BLaER1 (cell line): ENCODE results near the gene NIT1.

Experiments used
- H3K27ac ChIP-seq: shearing (Covaris generic); formaldehyde crosslinking; 2 replicates; pipeline ENCODE4 v1.8.1; 2022
- H3K27me3 ChIP-seq: shearing (Covaris generic); formaldehyde crosslinking; 2 replicates; pipeline ENCODE4 v1.8.1; 2022
- H3K36me3 ChIP-seq: shearing (Covaris generic); formaldehyde crosslinking; 2 replicates; pipeline ENCODE4 v1.8.1; 2022
- H3K4me1 ChIP-seq: shearing (Covaris generic); formaldehyde crosslinking; 2 replicates; pipeline ENCODE4 v1.8.1; 2022
- H3K4me2 ChIP-seq: shearing (Covaris generic); formaldehyde crosslinking; 2 replicates; pipeline ENCODE4 v1.8.1; 2022
- H3K4me3 ChIP-seq: shearing (Covaris generic); formaldehyde crosslinking; 2 replicates; pipeline ENCODE4 v1.8.1; 2022
- H3K9ac ChIP-seq: shearing (Covaris generic); formaldehyde crosslinking; 2 replicates; pipeline ENCODE4 v1.8.1; 2022
- H3K9me3 ChIP-seq: shearing (Covaris generic); formaldehyde crosslinking; 2 replicates; pipeline ENCODE4 v1.8.1; 2022
- H4K20me1 ChIP-seq: shearing (Covaris generic); formaldehyde crosslinking; 2 replicates; pipeline ENCODE4 v1.8.1; 2022
- Cebpa-rat ChIP-seq: shearing (Covaris generic); IDR thresholded peaks from 2 replicates; pipeline ENCODE4 v1.8.1; 2022

Gene NIT1

DNA sequence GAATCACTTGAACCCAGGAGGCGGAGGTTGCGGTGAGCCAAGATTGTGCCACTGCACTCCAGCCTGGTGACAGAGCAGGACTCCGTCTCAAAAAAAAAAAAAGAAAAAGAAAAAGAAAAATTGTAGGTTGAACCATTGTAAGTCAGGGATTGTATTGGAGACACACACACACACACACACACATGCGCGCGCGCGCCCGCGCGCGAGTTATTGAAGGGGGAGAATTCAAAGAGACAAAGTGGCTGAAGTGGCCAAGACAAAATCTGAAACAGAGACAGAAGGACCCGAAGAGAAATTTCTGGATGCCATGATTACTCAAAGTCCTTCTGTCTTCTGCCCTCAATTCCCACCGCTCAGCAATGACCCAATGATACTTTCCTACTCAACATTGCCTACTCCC is 23.4 kb upstream of the NIT1 start:
- Histone ChIP-seq H3K36me3 (peaks cover 8% of the 10 kb centered on the region), H3K4me1 (peaks cover 27% of the 10 kb centered on the region), H3K27ac (no peak overlapping the region), H4K20me1 (peaks cover 11% of the 10 kb centered on the region), H3K4me2 (no peak overlapping the region), H3K9ac (no peak overlapping the region), H3K9me3 (no peaks in the 10 kb centered on the region), H3K4me3 (no peak overlapping the region), H3K27me3 (no peaks in the 10 kb centered on the region)
- no peak for TF ChIP-seq Cebpa-rat

DNA sequence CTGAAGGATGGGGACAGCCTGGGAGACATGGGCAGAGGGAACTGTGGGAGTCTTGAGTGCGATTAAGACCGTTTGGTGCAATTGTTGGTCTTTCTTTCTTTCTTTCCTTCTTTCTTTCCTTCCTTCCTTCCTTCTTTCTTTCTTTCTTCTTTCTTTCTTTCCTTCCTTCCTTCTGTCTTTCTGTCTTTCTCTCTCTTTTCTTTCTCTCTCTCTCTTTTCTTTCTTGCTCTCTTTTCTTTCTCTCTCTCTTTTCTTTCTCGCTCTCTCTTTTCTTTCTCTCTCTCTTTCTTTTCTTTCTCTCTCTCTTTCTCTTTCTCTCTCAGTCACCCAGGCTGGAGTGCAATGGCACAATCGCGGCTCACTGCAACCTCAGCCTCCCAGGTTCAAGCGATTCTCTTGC is 22.7 kb upstream of the NIT1 start:
- Histone ChIP-seq H3K36me3 (peaks cover 16% of the 10 kb centered on the region), H3K9me3 (no peaks in the 10 kb centered on the region), H3K4me3 (no peak overlapping the region), H3K9ac (no peak overlapping the region), H3K27me3 (no peaks in the 10 kb centered on the region), H3K27ac (no peak overlapping the region), H3K4me2 (no peak overlapping the region), H4K20me1 (peaks cover 18% of the 10 kb centered on the region), H3K4me1 (peaks cover 28% of the 10 kb centered on the region)
- no peak for TF ChIP-seq Cebpa-rat

DNA sequence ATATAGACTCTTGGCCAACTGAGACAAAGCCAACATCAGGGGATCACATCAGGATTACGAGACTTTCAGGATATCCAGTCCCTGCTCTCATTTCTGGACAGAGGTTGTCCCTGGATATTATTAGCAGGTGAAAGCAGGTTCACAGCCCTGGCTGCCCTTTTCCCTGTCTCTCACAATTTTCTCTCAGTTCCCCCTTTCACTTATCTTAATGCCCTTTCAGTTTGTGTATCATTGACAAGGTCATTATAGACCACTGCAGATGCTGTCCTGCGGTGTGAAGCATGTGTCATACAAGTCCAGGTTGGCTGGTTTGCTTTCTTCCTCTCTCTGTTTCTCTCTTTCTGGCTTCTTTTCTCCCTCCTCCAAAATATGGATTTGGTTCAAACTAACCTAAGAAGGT is 21.9 kb upstream of the NIT1 start:
- Histone ChIP-seq H3K9ac (no peak overlapping the region; the same call in 1 of the 2 replicates), H3K4me1 (peaks cover 28% of the 10 kb centered on the region), H3K27ac (no peak overlapping the region), H3K9me3 (no peaks in the 10 kb centered on the region), H3K36me3 (peaks cover 24% of the 10 kb centered on the region), H3K4me3 (no peak overlapping the region), H3K4me2 (no peak overlapping the region), H4K20me1 (peaks cover 26% of the 10 kb centered on the region), H3K27me3 (no peaks in the 10 kb centered on the region)
- no peak for TF ChIP-seq Cebpa-rat

DNA sequence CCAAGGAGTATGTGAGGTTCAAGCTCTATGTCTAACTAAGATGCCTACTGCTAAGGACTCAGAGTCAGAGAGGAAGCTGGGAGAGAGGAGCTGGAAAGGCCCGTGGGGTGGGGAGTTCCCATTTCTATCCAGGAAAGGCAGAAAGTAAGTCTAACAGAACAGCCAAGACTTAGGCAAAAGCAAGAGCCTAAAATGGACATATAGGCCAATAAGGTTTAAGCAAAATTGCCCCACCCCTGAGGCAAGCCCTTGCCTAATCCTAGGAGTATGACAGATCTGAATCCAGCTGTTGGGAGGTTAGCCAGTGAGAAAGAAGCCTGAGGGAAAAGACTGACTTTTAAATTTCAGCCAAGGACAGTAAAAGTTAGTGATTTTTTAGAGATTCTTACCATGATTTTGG is 21.4 kb upstream of the NIT1 start:
- TF ChIP-seq Cebpa-rat = no peak

DNA sequence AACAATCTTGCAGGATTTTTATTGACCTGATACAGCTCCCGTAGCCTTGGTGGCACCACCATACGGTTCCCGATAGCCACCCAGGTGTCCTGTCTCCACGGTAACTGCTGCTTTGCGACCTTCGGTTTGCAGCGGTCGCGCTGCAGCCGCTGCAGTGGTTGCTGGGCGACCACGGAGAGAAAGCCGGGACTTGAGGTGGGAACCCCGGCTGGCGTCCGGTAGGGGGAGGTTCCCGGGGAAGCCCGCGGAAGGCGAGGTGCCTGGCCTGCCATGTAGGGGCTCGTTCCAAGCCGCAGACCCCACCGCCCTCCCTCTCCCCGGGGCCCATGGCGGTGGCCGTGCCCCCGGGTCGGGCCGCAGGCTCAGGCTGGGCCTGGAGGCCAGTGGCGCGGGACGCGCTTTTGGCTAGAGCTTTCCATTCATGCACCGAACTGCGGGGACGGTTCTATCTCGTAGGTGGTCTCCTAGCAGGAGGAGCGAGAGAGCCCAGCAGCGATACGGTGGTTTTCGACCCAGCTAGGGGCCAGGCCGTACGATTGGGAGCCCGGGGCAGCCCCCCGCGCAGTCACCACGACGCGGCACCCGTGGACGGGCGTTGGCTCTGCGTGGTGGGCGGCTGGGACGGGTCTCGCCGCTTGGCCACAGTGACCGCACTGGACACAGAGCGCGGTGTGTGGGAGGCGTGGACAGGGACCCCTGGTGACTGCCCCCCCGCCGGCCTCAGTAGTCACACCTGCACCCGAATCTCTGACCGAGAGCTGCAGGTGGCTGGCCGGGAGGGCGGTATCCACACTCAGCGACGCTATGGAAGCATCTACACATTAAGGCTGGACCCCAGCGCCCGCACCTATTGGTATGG is 19.5 kb upstream of the NIT1 start, which contains the start of gene KLHDC9:
TSS of gene KLHDC9 (plus strand) at position 152 of the 859 bp plus-strand sequence. CDS start at position 327, 175 bp downstream.
- H3K9ac ChIP-seq = peak within 1 kb of the TSS; percentile 73
- H3K9me3 ChIP-seq = no peaks in the 10 kb centered on the region
- H3K27me3 ChIP-seq = no peaks in the 10 kb centered on the region
- H3K36me3 ChIP-seq = peaks cover 46% of the 10 kb centered on the region
- H3K4me3 ChIP-seq = peak within 1 kb of the TSS; percentile 70
- peak within 1 kb of the TSS; percentile 99 for H3K4me2 ChIP-seq
- no peak for TF ChIP-seq Cebpa-rat
- peaks cover 28% of the 10 kb centered on the region for H3K4me1 ChIP-seq
- peaks cover 50% of the 10 kb centered on the region for H4K20me1 ChIP-seq
- H3K27ac ChIP-seq = peak within 1 kb of the TSS; percentile 71

More for the DNA sequence above, 21.4 kb upstream of the NIT1 start:
- Histone ChIP-seq H3K9me3 (no peaks in the 10 kb centered on the region), H3K4me3 (no peak overlapping the region), H3K27me3 (no peaks in the 10 kb centered on the region), H4K20me1 (peaks cover 31% of the 10 kb centered on the region), H3K36me3 (peaks cover 29% of the 10 kb centered on the region), H3K27ac (no peak overlapping the region), H3K4me2 (peak overlapping the region; percentile 99; the same call in 1 of the 2 replicates), H3K9ac (no peak overlapping the region; the same call in 1 of the 2 replicates), H3K4me1 (peaks cover 28% of the 10 kb centered on the region)

GRCh38 chr1:161099090-161099802 is 18.7 kb upstream of the NIT1 start:
- H4K20me1 ChIP-seq = peaks cover 58% of the 10 kb centered on the region
- H3K4me2 ChIP-seq = peak overlapping the region; percentile 99
- peak overlapping the region; percentile 70; the same call in 1 of the 2 replicates for H3K4me3 ChIP-seq
- H3K9ac ChIP-seq = no peak overlapping the region
- H3K27me3 ChIP-seq = no peaks in the 10 kb centered on the region
- H3K4me1 ChIP-seq = peaks cover 28% of the 10 kb centered on the region
- H3K27ac ChIP-seq = no peak overlapping the region
- no peak for TF ChIP-seq Cebpa-rat
- H3K36me3 ChIP-seq = peaks cover 53% of the 10 kb centered on the region
- no peaks in the 10 kb centered on the region for H3K9me3 ChIP-seq

DNA sequence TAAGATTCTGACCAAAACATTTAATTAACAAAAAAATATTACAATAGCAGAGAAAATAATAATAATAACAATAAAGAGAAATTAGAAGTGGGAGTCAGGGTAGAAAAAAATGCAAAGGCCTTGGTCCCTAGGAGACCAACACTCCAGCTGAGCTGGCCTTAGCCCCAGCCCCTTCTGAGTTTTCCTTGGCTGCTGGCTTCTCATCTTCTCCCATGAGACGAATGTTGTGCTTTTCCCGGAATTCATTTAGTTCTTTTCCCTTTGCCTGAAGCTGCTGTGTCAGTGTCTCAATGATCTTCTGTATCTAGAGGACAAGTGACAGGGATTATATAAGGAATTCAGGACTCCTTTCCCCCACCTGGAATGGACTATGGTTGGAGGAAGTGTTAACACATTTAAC is 17.3 kb upstream of the NIT1 start:
- Histone ChIP-seq H3K4me2 (no peak overlapping the region), H3K4me3 (no peak overlapping the region), H3K27ac (no peak overlapping the region), H4K20me1 (peaks cover 72% of the 10 kb centered on the region), H3K27me3 (no peaks in the 10 kb centered on the region), H3K9me3 (no peaks in the 10 kb centered on the region), H3K4me1 (peaks cover 28% of the 10 kb centered on the region), H3K9ac (no peak overlapping the region), H3K36me3 (peaks cover 64% of the 10 kb centered on the region)
- TF ChIP-seq Cebpa-rat = no peak

GRCh38 chr1:161106431-161106830 is 11.5 kb upstream of the NIT1 start:
- H3K36me3 ChIP-seq = peaks cover 89% of the 10 kb centered on the region
- H3K9ac ChIP-seq = no peak overlapping the region
- H3K4me2 ChIP-seq = no peak overlapping the region
- no peaks in the 10 kb centered on the region for H3K27me3 ChIP-seq
- no peak overlapping the region for H3K27ac ChIP-seq
- peaks cover 100% of the 10 kb centered on the region for H4K20me1 ChIP-seq
- no peaks in the 10 kb centered on the region for H3K4me1 ChIP-seq
- TF ChIP-seq Cebpa-rat = no peak
- no peak overlapping the region for H3K4me3 ChIP-seq
- no peaks in the 10 kb centered on the region for H3K9me3 ChIP-seq

GRCh38 chr1:161111117-161111516 is 6.8 kb upstream of the NIT1 start:
- Histone ChIP-seq H3K9me3 (no peaks in the 10 kb centered on the region), H3K36me3 (peaks cover 75% of the 10 kb centered on the region), H3K27ac (no peak overlapping the region), H3K4me3 (no peak overlapping the region), H3K9ac (no peak overlapping the region), H3K27me3 (no peaks in the 10 kb centered on the region), H3K4me2 (no peak overlapping the region), H4K20me1 (peaks cover 100% of the 10 kb centered on the region), H3K4me1 (peaks cover 39% of the 10 kb centered on the region)
- no peak for TF ChIP-seq Cebpa-rat

GRCh38 chr1:161111527-161111926 is 6.4 kb upstream of the NIT1 start:
- H3K9ac ChIP-seq = no peak overlapping the region

More at GRCh38 chr1:161111527-161111926, 6.4 kb upstream of the NIT1 start:
- Histone ChIP-seq H3K27ac (no peak overlapping the region), H4K20me1 (peaks cover 100% of the 10 kb centered on the region), H3K4me1 (peaks cover 43% of the 10 kb centered on the region), H3K4me2 (no peak overlapping the region), H3K27me3 (no peaks in the 10 kb centered on the region), H3K36me3 (peaks cover 75% of the 10 kb centered on the region), H3K9me3 (no peaks in the 10 kb centered on the region), H3K4me3 (no peak overlapping the region)
- TF ChIP-seq Cebpa-rat = no peak
